Activated CD8-positive, alpha-beta memory T cell treated with anti-CD3 and anti-CD28 coated beads, Interleukin-2, amount 50 U/mL, for 24 hours (primary cell): ENCODE results near the gene KLHL30.

Experiments used
- DNase-seq: peaks from one replicate; pipeline ENCODE4 v3.0.0-alpha.2; 2020; ENCODE audit errors: extremely low read depth

The KLHL30 gene, protein sequence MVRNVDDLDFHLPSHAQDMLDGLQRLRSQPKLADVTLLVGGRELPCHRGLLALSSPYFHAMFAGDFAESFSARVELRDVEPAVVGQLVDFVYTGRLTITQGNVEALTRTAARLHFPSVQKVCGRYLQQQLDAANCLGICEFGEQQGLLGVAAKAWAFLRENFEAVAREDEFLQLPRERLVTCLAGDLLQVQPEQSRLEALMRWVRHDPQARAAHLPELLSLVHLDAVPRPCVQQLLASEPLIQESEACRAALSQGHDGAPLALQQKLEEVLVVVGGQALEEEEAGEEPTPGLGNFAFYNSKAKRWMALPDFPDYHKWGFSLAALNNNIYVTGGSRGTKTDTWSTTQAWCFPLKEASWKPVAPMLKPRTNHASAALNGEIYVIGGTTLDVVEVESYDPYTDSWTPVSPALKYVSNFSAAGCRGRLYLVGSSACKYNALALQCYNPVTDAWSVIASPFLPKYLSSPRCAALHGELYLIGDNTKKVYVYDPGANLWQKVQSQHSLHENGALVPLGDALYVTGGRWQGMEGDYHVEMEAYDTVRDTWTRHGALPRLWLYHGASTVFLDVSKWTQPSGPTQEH

GRCh38 chr2:238138331-238139195 is at the start of gene KLHL30:
Gene KLHL30 (plus strand): TSS chr2:238138668. CDS start chr2:238140755, 2,087 bp downstream.
- no peak for DNase-seq

- no peak for DNase-seq
These were observed 47.6 kb upstream of the KLHL30 start for GRCh38 chr2:238090887-238091286.

GRCh38 chr2:238091436-238092060 is 46.9 kb upstream of the KLHL30 start:
- no peak for DNase-seq

GRCh38 chr2:238092486-238093035 is 45.9 kb upstream of the KLHL30 start:
- no peak for DNase-seq

DNA sequence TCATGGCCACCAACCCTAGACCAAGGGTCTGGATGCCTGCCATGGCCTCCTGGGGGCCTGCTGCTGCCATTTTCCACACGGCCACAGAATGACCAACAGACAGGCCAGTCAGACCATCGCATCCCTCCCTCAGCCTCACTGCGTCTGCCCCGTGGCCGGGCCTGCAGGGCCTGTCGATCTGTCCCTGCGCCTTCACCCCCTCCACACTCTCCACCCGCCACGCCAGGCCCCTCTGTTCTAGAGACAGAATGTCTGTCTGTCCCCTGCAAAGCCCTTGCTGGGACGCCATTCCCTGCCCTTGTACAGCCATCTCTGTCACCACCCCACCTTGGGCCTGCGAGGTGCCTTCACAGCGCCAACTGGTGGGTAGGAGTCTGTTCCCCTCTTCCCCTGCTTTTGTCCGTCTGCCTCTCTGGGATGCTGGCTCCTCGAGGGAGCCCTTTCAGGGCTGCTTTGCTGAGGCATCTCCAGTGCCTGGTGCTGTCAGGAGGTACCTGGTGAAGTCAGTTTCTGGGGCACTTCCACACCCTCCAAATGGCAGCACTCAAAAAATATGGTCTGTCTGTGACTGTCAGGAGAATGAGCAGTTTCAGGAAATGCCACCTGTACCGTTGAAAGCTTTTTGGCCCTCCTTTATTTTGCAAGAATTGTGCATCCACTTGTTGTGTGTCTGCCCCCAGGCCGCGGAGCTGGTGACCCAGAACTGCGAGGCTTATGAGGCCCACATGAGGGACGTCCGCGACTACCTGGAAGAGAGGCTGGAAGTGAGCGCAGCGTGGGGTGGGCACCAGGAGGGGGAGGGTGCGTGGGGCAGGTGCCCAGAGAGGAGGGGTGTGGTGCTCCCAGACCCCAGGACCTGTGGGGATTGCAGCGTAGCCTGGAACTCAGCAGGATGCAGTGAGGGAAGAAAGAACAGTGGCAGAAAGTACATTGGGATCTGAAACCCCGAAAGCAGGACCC is 45.0 kb upstream of the KLHL30 start:
- no peak for DNase-seq

GRCh38 chr2:238094438-238095022 is 43.9 kb upstream of the KLHL30 start:
- no peak for DNase-seq

GRCh38 chr2:238095143-238095542 is 43.3 kb upstream of the KLHL30 start:
- DNase-seq: no peak

DNA sequence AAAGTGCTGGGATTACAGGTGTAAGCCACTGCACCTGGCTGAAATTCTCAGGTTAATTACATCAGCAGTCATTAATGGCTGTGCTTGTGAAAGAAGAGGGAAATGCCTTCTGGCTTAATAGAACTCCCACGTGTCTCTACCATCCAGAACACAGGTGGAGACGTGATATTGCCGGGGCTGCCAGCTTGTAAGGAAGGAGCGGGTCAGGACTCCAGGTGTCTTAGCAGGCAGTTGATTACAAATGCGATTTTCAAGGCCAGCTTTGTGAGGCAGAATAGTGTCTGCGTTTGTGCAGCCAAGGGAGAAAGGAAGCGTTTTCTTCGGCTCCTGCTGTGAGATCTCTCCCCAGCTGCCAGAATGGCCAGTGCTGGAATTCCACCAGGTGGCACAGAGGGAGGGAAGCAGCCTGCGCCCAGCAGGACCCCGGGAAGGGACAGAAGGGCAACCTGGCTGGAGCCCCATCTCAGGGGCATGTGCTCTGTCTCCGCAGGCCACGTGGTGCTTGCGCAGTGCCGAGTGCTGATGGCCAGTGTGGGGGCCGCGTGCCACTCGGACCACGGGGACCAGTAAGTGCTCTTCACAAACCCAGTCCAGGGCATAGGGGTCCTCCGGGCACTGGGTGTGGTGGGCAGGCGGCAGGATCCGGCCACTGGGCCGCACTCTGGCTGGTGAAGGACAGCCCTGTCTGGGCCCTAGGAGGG is 42.0 kb upstream of the KLHL30 start:
- no peak for DNase-seq

DNA sequence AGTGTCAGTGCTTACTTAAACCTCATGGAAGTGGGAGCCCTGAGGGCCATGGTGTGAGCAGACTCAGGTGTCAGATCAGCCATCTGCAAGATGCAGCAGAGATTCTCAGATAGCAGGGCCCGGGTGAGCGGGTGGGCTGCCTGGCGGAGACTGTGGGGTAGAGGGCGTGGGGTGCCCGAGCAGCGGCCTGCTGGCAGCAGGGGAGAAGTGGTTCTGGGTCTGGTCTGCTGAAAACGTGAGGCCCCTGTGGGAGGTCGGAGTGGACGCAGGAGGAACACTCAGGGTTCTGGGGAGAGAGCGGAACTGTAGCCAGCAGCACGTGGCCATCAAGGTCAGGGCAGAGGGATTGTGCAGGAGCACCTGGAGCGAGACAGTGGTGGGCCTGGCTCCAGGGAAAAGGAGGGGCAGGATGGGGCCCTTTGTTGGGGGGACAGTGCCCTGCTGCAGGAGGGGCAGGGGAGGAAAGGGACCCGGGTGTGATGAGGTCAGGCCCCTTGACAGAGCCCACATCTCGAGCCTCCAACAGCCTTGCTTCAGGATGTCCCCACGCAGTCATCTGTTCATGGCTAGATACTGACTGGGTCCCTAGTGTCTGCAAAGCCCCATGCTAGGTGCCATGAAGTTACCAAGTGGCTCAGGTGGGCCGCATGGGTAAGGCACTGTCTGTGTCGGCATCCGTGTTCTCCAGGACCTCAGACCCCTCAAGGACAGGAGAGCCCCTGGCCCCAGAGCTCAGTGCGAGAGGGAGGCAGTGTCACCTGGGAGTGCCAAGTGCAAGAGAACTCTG is 41.1 kb upstream of the KLHL30 start:
- DNase-seq: no peak

DNA sequence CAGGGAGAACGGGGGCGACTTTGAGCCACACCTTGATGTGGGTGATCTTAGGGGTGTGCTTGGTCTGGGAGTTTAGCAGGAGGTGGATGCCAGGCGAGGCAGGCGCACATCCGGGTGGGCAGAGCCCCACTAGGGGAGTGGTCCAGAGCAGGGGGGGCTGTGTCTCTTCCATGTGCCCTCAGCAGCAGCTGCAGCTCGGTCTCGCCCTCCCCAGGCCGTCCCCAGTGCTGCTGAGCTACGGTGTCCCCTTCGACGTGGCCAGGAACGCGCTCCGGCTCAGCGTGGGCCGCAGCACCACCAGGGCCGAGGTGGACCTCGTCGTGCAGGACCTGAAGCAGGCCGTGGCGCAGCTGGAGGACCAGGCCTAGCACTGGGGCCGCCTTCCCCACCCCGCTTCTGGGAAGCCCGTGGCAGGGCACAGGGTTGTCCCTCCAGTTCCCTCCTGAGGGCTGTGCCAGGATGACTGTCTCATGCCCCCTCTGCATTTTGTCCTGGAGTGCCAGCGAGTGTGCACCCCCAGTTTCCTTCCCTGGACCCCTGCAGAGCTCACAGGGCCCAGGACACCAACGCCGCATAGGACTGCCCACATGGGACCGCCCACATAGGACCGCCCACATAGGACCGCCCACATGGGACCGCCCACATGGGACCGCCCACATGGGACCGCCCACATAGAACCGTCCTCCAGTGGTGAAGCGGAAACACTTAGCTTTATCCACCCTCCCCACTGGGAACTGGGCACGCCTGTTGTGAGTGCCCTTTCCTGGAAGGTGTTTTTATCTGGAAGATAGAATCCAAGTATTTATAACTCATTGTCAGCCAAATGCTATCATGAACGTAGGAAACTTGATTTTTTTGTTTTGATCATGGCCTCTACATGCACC is 40.2 kb upstream of the KLHL30 start:
- no peak for DNase-seq

DNA sequence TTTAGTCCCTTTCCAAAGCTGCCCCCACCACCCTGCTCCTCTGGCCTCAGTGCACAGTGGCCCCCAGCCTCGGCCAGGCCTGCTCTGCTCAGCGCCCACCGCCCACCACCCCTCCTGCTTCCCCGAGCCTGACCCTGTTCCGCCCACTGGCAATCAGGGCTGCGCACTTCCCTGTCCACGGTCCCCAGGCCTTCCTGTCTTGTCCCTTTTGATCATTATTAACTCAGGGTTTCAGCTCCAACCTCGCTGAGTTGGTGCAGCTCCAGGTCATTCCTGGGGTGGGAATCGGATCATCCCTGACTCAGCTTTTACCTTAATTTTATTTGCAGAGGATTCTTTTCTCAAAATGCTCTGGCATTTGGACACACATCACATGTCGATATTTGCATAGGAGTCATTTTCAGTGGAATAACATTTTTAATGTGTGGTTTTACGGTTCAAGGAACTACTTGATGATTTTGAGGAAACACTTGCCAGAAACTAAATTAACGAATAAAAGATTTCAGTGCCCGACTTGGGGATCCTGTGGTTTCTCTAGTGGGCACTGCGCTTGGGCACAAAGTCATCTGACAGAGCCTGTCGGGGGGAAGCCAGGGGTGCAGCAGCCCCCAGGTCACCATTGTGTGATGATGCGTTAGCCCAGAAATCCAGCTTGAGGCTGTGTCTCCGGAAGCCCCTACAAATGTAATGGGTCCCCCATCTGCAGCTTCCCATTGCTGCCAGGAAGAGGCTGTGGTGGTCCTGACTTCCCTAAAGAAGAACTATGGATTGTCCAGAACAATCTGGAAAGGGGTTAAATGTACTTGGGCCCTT is 39.4 kb upstream of the KLHL30 start:
- DNase-seq: no peak

DNA sequence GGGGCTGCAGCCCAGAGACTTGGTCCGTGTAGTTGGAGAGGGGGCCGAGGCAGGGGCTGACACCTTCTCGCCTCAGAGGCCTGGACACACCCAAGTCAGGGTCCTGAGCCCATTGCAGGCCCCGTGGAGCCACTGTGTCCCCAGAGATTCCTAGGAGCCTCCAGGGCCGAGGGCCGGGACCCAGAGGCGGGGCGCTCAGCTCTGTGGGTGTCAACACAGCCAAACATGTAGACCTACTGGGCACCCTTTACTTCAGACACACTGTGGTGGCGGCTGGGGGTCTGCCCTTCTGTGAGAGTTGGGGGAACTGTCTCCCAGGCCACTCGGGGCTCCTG is 38.8 kb upstream of the KLHL30 start:
- no peak for DNase-seq

GRCh38 chr2:238100049-238100820 is 38.2 kb upstream of the KLHL30 start, which contains the start of gene ESPNL:
Gene ESPNL (plus strand): TSS chr2:238100340. CDS start chr2:238100420, 80 bp downstream.
- DNase-seq: no peak

DNA sequence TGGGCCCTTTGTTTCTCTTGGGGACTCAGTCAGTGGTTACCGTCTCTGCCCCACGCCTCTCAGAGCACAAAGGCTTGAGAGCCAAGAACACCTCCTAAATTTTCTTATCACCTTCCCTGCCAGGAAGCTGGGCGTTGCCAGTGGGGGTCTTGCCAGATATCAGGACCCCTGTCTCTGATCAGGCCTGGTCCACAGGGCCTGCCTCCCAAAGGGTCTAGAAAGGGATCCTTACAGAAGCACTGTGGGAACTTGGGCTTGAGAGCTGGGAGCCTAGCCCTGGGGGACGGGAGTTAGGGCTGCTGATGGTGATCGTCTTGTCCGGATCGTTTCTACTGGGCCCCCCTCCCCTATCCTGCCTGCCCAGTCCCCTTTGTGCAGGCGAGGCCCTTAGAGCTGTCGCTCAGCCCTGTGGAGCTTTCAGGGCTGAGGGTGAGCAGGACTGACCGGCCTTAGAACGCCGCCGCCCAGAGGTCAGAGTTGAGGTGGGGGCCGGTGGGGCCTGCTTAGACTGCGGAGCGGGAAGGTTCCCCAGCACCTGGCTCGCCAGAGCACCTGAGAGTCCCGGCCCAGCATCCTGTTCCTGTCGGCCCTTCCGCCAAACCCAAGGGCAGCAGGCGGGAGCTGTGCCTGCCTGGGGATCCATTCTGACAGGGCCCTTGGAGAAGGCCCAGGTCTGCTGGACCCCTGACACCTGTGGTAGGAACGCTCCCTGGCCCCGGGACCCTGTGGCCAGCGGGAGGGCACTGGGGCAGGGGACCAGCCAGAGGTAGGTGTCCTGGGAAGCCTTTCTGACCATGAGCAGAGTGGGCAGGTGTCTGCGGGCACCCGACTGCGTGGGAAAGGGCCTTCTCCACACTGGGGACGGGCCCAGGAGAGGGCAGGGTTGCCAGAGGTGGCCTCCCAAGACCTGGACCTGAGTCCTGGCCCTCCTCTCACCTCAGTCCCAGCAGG is 37.4 kb upstream of the KLHL30 start:
- no peak for DNase-seq
